Measurements from ENCODE around the gene CDK10.

- peak in 1 of 4 donors; percentile 4 for TF ChIP-seq CTCF (IDR thresholded peaks at IDR 0.05)
- no peak for TF ChIP-seq POLR2A (IDR thresholded peaks at IDR 0.05)
These were observed 44.9 kb upstream of the CDK10 start for GRCh38 chr16:89641458-89642119.

Measured in right lobe of liver (tissue), 4 donors.